Mesothelial cell of epicardium (in vitro differentiated cells): ENCODE results near the gene DYNLRB2. TPM values are rescaled to one million over a fixed set of nuclear protein-coding genes. Genes with fewer than 3 reads are reported as not detected.

ENCODE experiments used
- DNase-seq, 2 experiments: peaks; one replicate each; pipeline ENCODE4 v3.0.0; 2021; ENCODE audit warnings: low spot score in 2 of 2; ENCODE audit not compliant: unreplicated experiment in 2 of 2
- H3K27ac Mint-ChIP-seq: 2 replicates; pipeline ENCODE4 v1.8.0; 2021; ENCODE audit warnings: mixed read lengths
- H3K27me3 Mint-ChIP-seq: 2 replicates; pipeline ENCODE4 v1.8.0; 2021; ENCODE audit warnings: low read depth, mixed read lengths
- H3K36me3 Mint-ChIP-seq: 2 replicates; pipeline ENCODE4 v1.8.0; 2021; ENCODE audit warnings: mixed read lengths
- H3K4me1 Mint-ChIP-seq: 2 replicates; pipeline ENCODE4 v1.8.0; 2021; ENCODE audit warnings: mixed read lengths
- H3K4me3 Mint-ChIP-seq: 2 replicates; pipeline ENCODE4 v1.8.0; 2021; ENCODE audit warnings: mild to moderate bottlenecking, moderate library complexity, mixed read lengths
- H3K9me3 Mint-ChIP-seq: 2 replicates; pipeline ENCODE4 v1.8.0; 2021; ENCODE audit warnings: mixed read lengths
- total RNA-seq: library from RNA; stranded (reverse); gene quantifications from 3 replicates; pipeline ENCODE4 v1.2.1, GENCODE V29; 2021
- TF ChIP-seq, protein P1 (sequence below): fragments of 200-600 bp; sonication (generic); IDR thresholded peaks from one replicate; pipeline ENCODE4 v1.5.0; 2021; ENCODE audit warnings: antibody characterized with exemption; ENCODE audit not compliant: unreplicated experiment

The DYNLRB2 gene
- total RNA-seq, result 1.4 to 2.0 TPM (median 1.4 TPM) in 3 replicates

DNA sequence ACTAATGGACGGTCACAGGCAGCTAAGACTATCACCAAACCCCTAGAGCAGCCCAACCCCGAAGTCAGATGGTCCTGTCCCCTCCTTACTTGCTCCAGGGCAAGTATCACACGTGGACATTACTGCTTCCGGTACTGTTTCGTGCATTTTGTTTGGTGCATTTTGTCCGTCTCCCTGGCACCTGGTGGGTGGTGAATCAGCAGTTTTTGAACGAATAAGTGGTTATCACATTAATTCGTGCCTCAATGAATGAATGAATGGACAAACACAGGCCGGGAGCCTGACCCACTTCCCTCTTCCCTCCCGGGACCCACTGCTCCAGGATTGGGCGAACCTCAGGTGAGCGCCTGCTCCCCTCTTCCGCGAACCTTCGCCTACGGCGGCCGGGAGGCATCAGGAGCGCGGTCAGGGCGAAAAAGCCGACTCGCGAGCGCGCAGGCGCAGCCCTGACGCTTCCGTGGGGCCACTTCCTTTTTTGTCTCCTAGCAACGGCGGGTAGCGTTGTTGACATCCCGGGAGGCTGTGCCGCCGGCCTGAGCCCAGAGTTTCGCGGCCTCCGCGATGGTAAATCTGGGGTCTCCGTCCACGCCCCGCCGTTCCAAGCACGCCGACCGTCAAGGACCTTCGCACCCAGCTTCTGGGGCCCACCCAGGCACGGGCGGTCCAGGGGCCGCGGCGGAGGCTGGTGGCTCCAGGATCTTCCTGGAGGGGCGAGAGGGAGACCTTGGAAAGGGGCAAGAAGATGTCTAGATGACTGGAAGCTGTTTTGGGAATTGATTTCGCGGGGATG lies at the start of gene DYNLRB2:
Gene DYNLRB2 (plus strand): TSS at position 478 of the 790 bp plus-strand sequence. CDS start 84 bp downstream, at position 562.
- peak; percentile 85 to 89 for DNase-seq
- peaks cover 50% of the 10 kb centered on the region for H3K27me3 Mint-ChIP-seq
- TF ChIP-seq, protein P1, sequence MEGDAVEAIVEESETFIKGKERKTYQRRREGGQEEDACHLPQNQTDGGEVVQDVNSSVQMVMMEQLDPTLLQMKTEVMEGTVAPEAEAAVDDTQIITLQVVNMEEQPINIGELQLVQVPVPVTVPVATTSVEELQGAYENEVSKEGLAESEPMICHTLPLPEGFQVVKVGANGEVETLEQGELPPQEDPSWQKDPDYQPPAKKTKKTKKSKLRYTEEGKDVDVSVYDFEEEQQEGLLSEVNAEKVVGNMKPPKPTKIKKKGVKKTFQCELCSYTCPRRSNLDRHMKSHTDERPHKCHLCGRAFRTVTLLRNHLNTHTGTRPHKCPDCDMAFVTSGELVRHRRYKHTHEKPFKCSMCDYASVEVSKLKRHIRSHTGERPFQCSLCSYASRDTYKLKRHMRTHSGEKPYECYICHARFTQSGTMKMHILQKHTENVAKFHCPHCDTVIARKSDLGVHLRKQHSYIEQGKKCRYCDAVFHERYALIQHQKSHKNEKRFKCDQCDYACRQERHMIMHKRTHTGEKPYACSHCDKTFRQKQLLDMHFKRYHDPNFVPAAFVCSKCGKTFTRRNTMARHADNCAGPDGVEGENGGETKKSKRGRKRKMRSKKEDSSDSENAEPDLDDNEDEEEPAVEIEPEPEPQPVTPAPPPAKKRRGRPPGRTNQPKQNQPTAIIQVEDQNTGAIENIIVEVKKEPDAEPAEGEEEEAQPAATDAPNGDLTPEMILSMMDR, result no peak
- H3K36me3 Mint-ChIP-seq, result no peaks in the 10 kb centered on the region
- peak within 1 kb of the TSS; percentile 75 for H3K4me3 Mint-ChIP-seq
- peaks cover 18% of the 10 kb centered on the region for H3K4me1 Mint-ChIP-seq
- peak within 1 kb of the TSS; percentile 95 for H3K27ac Mint-ChIP-seq
- H3K9me3 Mint-ChIP-seq, result peaks cover 4% of the 10 kb centered on the region

DNA sequence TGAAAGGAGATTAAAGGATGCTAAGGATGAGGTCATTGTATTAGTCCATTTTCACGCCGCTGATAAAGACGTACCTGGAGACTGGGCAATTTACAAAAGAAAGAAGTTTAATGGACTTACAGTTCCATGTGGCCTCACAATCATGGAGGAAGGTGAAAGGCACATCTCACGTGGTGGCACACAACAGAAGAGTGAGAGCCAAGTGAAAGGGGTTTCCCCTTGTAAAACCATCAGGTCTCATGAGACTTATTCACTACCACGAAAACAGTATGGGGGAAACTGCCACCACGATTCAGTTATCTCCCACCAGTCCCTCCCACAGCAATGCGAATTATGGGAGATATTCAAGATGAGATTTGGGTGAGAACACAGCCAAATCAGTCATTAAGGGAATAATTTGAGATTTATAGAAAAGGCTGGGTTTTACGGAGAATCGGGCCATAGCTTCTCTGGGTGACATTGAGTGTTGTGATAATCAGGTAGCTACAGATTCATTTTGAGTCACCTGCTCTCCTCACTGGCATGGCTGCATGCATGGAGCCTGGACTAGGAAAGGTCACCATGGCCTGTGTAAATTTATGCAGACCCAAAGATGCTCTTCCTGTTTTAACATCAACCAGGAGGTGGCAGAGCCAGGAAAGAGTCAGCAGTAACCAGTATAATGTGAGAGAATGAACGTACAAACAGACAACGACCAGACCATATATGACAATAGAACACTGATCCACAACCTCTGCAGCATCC lies 40.5 kb upstream of the DYNLRB2 start:
- DNase-seq, result no peak
- TF ChIP-seq, protein P1, result no peak
- Mint-ChIP-seq H3K4me3 (no peak overlapping the region), H3K27me3 (peaks cover 10% of the 10 kb centered on the region), H3K36me3 (no peaks in the 10 kb centered on the region), H3K9me3 (no peaks in the 10 kb centered on the region), H3K4me1 (no peaks in the 10 kb centered on the region), H3K27ac (no peak overlapping the region)

DNA sequence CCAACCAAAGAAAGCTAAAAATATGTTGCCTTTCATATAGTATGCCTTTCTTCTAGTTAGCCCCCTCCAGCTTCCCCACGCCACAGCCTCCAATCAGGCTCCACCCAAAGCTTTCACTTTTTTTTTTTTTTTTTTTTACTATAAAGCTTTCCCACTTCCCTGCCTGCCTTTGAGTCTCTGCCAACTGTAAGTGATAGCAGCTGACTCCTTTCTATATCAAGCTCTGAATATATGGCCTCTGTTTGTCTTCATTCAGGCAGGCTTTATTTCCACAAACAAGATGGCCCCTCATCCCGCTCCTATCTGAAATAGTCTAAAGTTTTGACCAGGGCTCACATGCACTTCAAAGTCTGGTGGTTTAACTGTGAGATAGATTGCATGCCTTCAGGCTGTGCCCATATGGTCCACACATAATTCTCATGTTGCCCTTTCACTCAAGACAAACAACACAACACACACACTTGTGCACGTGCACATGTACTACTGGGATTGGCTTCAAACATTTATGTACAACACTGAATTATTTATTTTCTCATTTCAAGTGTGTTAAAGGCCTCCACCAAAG lies 39.8 kb upstream of the DYNLRB2 start:
- Mint-ChIP-seq H3K9me3 (no peaks in the 10 kb centered on the region), H3K27ac (no peak overlapping the region), H3K4me3 (no peak overlapping the region), H3K36me3 (no peaks in the 10 kb centered on the region), H3K27me3 (peaks cover 8% of the 10 kb centered on the region), H3K4me1 (no peaks in the 10 kb centered on the region)
- TF ChIP-seq, protein P1, result no peak
- no peak for DNase-seq

DNA sequence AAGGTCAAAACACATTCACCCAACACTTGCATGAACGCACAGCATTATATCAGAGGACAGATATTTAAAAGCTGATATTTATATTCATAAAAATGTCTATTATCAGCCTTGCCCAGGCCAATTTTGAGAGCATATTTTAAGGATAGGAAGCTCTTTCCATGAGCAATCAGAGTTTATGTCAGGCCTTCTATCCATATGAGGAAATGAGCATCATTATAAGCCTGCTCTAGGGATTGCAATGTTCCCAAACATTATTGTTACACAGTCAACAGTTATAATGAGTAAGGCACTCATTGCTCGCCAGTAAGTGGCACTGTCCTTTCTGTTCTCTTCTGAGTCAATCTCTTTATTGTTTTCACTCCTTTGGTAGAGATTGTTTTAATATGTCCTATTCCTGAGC lies 37.7 kb upstream of the DYNLRB2 start:
- H3K4me3 Mint-ChIP-seq, result no peak overlapping the region
- TF ChIP-seq, protein P1, result no peak
- H3K9me3 Mint-ChIP-seq, result no peaks in the 10 kb centered on the region
- peaks cover 6% of the 10 kb centered on the region for H3K27me3 Mint-ChIP-seq
- no peak overlapping the region for H3K27ac Mint-ChIP-seq
- no peaks in the 10 kb centered on the region for H3K4me1 Mint-ChIP-seq
- no peak for DNase-seq
- H3K36me3 Mint-ChIP-seq, result no peaks in the 10 kb centered on the region

DNA sequence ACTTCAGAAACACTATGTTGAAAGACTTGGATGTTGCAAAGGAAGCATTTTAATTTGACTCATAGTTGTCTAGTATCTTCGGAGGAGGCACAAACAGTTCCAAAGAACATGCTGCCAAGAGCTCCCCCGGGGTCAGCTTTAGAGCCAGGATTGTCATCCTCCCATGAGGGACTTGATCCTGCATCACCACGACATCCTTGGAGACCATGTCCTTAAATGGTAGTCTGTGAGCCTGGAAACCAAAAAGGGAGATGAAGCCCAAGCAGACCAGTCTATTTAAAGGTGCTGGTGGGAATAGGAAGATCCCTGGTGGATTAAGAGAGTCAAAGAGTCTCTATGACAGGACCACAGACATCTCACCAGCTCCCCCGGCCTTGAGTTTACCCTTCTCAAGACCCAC lies 33.3 kb upstream of the DYNLRB2 start:
- DNase-seq, result no peak
- no peak overlapping the region for H3K27ac Mint-ChIP-seq
- H3K4me1 Mint-ChIP-seq, result no peaks in the 10 kb centered on the region
- TF ChIP-seq, protein P1, result no peak
- H3K36me3 Mint-ChIP-seq, result no peaks in the 10 kb centered on the region
- H3K27me3 Mint-ChIP-seq, result peaks cover 29% of the 10 kb centered on the region
- no peak overlapping the region for H3K4me3 Mint-ChIP-seq
- no peaks in the 10 kb centered on the region for H3K9me3 Mint-ChIP-seq
